HepG2 (cell line): ENCODE results near the gene SMIM10L1. TPM values are rescaled to one million over a fixed set of nuclear protein-coding genes. Genes with fewer than 3 reads are reported as not detected.

Experiments
- BRCA1 ChIP-seq: sonication (generic); formaldehyde crosslinking; IDR thresholded peaks from 2 replicates; pipeline ENCODE4 v1.4.0; 2020; ENCODE audit warnings: missing genetic modification reagents
- CBX2 ChIP-seq, 2 experiments: fragments of 200-600 bp in 1 of 2; sonication (generic); formaldehyde crosslinking in 1 of 2; IDR thresholded peaks; 2 replicates each; pipeline versions ENCODE4 v1.7.0 to v1.8.1; 2018 to 2022; ENCODE audit warnings: low read depth in 2 of 2, low read length in 1 of 2, mild to moderate bottlenecking in 1 of 2, missing genetic modification reagents in 1 of 2
- E2F2 ChIP-seq: sonication (generic); formaldehyde crosslinking; IDR thresholded peaks from 2 replicates; pipeline ENCODE4 v1.4.0; 2020; ENCODE audit warnings: missing genetic modification reagents, borderline replicate concordance
- FOXK1 ChIP-seq: sonication (generic); formaldehyde crosslinking; IDR thresholded peaks from 2 replicates; pipeline ENCODE4 v1.4.0; 2020; ENCODE audit warnings: low read depth, missing genetic modification reagents, borderline replicate concordance
- GABPB1 ChIP-seq: IDR thresholded peaks from 2 replicates; pipeline ENCODE4 v1.6.1; 2016; ENCODE audit warnings: mild to moderate bottlenecking, missing genetic modification reagents, moderate library complexity, missing compliant biosample characterization
- MXD1 ChIP-seq: sonication (generic); formaldehyde crosslinking; IDR thresholded peaks from 2 replicates; pipeline ENCODE4 v1.4.0; 2020; ENCODE audit warnings: mild to moderate bottlenecking, missing genetic modification reagents
- XRCC5 ChIP-seq: fragments of 200-400 bp; formaldehyde crosslinking; optimal IDR thresholded peaks from 2 replicates; pipeline ENCODE3; 2017; ENCODE audit warnings: mild to moderate bottlenecking, low read length
- ZGPAT ChIP-seq: IDR thresholded peaks from 2 replicates; pipeline ENCODE4 v1.6.1; 2016; ENCODE audit warnings: mild to moderate bottlenecking
- ZNF501 ChIP-seq: sonication (generic); formaldehyde crosslinking; IDR thresholded peaks from 2 replicates; pipeline ENCODE4 v1.5.1; 2020; ENCODE audit warnings: mild to moderate bottlenecking, moderate library complexity, missing genetic modification reagents
- ZNF609 ChIP-seq: sonication (generic); formaldehyde crosslinking; IDR thresholded peaks from 2 replicates; pipeline ENCODE4 v1.4.0; 2020; ENCODE audit warnings: mild to moderate bottlenecking, missing genetic modification reagents, borderline replicate concordance
- polyA plus RNA-seq, 8 experiments: library from polyadenylated mRNA; depleted of rRNA in 3 of 8; stranded (reverse) in 7 of 8; unstranded in 1 of 8; fragments of >200 nt; fragmentation: Illumina TruSeq in 4 of 8; extraction: Trizol in 4 of 8; gene quantifications; 2 replicates each; pipeline versions ENCODE4 v1.2.1 to v1.2.3, GENCODE V29; 2011 to 2016; ENCODE audit warnings: low read depth in 4 of 8, missing spikeins in 1 of 8, mixed read lengths in 1 of 8; ENCODE audit not compliant: insufficient read depth in 1 of 8
- total RNA-seq, 5 experiments: library from RNA; depleted of rRNA; stranded (reverse); fragments of >200 nt; fragmentation: Illumina TruSeq; extraction: Trizol; gene quantifications; 2 replicates each; pipeline ENCODE4 v1.2.3, GENCODE V29; 2016; ENCODE audit warnings: low read depth in 1 of 5

The SMIM10L1 gene
- total and polyA plus RNA-seq, 2 of the 13 experiments (the other 11 are each of a cell fraction or from before 2014, with no cell fraction given), result 3.7 to 11.8 TPM

GRCh38 chr12:11171145-11171968, at the start of gene SMIM10L1 (continued):
- TF ChIP-seq ZGPAT (CRISPR knock-in tag), result peak; percentile 88
- TF ChIP-seq BRCA1 (CRISPR knock-in tag), result peak; percentile 38; the same call in 1 of the 2 replicates
- peak; percentile 8; the same call in 1 of the 2 replicates for TF ChIP-seq FOXK1 (CRISPR knock-in tag)
- TF ChIP-seq CBX2 (IDR thresholded peaks at IDR 0.05; ENCODE audit: low read depth, low read length), result no peak
- TF ChIP-seq CBX2 (CRISPR knock-in tag; IDR thresholded peaks at IDR 0.05; ENCODE audit: low read depth), result no peak
- peak; percentile 40 for TF ChIP-seq XRCC5
- 0 out of 2 replicates have a peak, but pooled peaks have one; percentile 55 for TF ChIP-seq MXD1 (CRISPR knock-in tag)
- TF ChIP-seq E2F2 (CRISPR knock-in tag), result no peak
- peak; percentile 97 for TF ChIP-seq ZNF501
- TF ChIP-seq ZNF609, result no peak
- peak; percentile 91 for TF ChIP-seq GABPB1 (CRISPR knock-in tag)
